Umbilical cord (tissue), 2 donors: ENCODE results near the gene GRAMD4. TPM values are rescaled to one million over a fixed set of nuclear protein-coding genes. Genes with fewer than 3 reads are reported as not detected.
A peak's percentile ranks its signal among the peaks of the same experiment; 100 is the strongest.

Experiments used
- DNase-seq: peaks from one replicate; pipeline ENCODE4 v3.0.0-alpha.2; 2015; ENCODE audit warnings: low spot score
- total RNA-seq: library from RNA; depleted of rRNA; stranded (reverse); fragments of >200 nt; gene quantifications from one replicate; pipeline ENCODE4 v1.2.3, GENCODE V29; 2014; ENCODE audit warnings: low replicate concordance; ENCODE audit not compliant: insufficient read depth

The GRAMD4 gene
- total RNA-seq, 1 donor from 2014 or later = 25.8 TPM

DNA sequence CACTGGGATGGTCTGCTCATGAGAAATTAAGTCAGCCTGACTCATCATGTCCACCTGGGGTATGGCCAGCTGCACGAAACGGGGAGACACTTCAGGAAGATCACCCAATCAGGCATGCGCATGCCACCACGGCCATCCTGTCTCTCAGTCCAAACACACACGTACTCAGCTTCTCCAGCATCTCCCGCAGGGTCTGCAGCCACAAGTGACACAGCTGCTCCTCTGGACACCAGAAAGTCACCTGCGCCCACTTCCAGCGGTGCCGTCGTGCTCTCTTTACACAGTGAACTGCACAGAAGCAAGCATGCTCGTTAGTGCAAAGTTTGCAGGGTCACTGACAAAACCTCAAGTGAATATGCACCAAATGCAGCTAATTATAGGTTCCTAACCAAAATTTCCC is 99.7 kb downstream of the GRAMD4 start:
- DNase-seq = no peak

DNA sequence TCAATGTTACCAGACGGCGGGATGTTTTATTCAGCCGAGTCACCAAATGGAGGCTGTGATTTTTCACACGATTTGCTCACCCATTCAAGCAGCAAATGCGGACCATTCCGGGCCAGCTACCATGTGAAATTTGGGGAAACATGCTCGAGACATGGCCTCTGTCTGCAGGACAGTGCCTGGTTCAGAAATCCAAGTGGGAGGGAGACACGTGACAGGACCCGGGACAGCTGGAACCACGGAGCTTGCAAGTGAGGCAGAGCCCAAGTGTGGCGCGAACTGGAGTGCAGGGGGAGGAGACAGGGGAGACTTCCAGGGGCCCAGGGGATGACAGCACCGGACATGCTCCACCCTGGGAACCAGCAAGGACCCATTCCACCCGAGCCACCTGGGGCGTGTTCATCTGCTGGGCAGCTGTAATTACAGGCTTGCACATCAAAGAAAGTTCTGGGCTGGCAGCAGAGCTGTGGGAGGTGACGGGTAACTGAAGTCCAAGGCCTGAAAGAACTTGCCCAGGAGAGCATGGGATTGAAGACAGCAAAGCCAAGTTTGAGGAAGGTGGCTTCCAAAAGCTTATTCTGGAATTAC is 101.4 kb downstream of the GRAMD4 start:
- peak; percentile 26 for DNase-seq

DNA sequence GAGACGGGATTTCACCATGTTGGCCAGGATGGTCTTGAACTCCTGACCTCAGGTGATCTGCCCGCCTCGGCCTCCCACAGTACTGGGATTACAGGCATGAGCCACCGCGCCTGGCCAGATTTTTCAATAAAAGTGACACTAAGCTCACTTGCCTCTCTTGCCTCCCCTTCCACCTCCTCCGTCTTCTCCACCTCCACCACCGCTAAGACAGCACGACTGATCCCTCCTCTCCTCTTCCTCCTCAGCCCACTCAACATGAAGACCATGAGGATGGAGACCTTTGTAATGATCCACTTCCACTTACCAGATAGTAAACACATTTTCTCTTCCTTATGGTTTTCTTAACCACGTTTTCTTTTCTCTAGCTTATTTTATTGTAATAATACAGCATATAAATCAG is 103.7 kb downstream of the GRAMD4 start:
- DNase-seq = no peak

DNA sequence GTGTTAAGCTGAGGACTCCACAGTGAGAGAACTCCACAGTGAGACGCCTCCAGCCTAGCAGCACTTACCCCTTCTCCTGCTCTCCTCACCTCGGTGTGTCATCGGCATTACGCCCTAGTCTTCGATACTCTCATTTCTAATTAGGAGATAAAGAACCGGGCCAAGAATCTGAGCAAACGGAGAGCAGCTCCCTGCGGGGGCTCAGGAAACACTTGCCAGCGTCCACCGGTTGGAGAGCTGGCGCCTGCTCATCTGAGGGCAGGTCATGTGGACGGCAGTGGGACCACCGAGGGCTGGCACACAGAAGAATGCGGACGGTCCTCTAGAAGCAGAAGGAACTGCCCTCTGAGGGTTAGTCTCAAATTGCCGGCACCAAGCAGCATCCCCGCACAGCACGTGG is 104.9 kb downstream of the GRAMD4 start:
- no peak for DNase-seq

DNA sequence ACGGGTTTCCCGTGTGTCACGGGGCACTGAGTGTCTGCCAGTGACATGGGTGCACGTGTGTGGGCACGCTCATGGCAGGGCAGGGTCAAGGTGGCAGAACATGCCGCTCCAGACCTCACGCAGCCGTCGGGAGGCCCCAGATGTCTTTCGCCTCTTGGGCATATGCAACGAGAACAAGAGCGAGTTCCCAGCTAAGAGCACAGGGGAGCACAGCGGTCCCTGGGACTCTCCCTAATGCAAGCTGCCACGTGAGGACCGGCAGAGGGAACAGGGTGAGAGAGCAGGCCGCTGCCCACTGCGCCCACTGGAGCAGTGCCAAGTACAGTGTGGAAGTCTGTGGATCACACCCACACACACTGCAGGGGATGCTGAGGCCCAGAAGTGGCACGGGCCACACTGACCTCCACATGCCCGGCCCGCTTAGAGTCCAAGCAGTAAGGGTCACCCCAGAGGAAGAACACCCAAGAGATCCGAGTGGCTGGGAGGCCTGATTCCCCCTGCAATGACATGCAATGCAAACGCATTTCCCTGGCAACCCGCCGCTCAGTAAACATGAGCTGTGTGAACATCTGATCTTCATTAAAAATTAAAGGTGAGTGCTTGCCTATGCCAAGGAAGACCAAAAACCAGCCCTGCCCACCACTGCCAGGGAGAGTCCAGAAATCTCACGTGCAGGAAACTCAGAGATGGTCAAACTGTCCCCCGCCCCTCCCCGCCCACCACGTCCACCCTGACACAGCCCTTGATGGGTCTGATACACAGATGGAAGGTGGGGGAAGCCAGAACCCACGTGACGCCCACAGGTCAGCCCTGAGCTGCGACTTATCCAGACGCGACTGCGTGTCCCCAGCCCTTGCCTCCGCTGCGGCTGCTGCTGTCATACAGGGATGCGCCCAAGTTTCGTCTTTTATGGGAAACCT is 106.1 kb downstream of the GRAMD4 start:
- DNase-seq = no peak

DNA sequence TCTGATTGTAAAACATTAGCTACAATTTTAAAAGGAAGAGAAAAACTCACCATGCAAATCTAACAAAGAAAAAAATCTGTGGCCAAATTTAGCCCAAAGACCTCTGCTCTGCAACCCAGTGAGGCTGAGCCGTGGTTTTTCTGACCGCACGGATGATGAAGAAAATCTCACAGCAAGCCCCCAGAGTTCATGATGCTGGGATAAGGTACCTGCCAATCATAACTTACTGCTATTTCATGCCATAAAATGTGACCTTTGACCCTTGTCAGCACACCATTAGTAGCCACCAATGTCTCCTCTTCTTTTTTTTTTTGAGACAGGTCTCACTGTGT is 106.8 kb downstream of the GRAMD4 start:
- no peak for DNase-seq

DNA sequence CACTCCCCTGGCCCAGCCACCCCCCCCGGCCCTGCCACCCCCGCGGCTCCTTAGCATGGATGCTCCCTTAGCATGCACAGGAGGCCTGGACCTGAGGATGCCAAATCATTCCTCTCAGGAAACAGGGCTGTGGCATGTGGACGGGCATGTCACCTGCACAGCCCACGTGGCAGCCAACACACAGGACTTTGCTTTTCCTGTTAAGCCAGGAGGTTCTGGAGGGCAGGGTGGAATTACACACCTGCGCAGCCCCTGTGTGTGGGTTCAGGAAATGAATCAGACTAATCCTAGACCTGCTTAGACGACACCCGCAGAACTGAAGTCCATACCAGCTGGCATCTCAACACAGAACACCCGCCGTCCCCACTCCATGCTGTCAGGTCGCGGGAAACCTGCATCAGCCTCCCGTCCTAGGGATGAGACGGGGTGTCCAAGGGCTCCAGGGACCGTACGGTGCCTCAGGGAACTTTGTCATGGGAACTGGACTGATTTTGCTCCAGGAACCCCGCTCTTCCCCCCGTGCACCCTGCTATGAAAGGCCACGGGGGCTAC is 107.7 kb downstream of the GRAMD4 start:
- no peak for DNase-seq

DNA sequence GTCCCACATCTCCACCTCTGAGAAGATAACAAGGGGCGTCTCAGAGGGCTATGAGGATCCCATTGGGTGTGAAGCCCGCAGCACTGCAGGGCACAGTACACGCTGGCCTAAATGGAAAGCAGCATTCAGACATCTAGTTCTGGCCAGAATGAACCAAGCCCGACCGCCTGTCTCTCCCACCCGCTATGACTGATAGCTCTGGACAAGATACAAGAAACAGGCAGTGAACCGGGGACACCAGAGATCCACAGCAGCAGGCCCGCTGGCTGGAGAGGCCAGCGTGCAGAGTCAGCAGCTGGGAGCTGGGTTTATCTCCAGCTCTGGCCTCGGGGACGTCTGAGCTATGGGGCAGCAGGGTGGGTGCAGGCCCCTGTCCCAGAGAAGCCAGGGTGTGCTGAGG is 108.3 kb downstream of the GRAMD4 start:
- DNase-seq = peak; percentile 76

Other genes with a start within 250 kb of the GRAMD4 start
- 4.8 TPM for gene CELSR1, start 82.8 kb upstream of the GRAMD4 start, total RNA-seq
- 42.4 TPM for gene CERK, start 117.9 kb downstream of the GRAMD4 start, total RNA-seq
- gene TBC1D22A, start 142.3 kb downstream of the GRAMD4 start, total RNA-seq = 9.4 TPM